ENCODE measurements around the gene CACNG8. TPM values are rescaled to one million over a fixed set of nuclear protein-coding genes. Genes with fewer than 3 reads are reported as not detected.

CACNG8 gene
- total RNA-seq, 1 donor from 2014 or later = 2.6 TPM

GRCh38 chr19:53942001-53942786 lies 20.5 kb upstream of the CACNG8 start:
- H3K4me1 Mint-ChIP-seq = no peaks in the 10 kb centered on the region
- H3K27ac Mint-ChIP-seq = no peak overlapping the region
- no peaks in the 10 kb centered on the region for H3K9me3 Mint-ChIP-seq
- peaks cover 81% of the 10 kb centered on the region for H3K27me3 Mint-ChIP-seq (ENCODE audit: low read depth)
- no peak for DNase-seq (ENCODE audit: low spot score in 2 of 2, unreplicated experiment in 2 of 2)
- H3K36me3 Mint-ChIP-seq = no peaks in the 10 kb centered on the region
- no peak for TF ChIP-seq CTCF (IDR thresholded peaks at IDR 0.05; ENCODE audit: unreplicated experiment)
- no peak overlapping the region for H3K4me3 Mint-ChIP-seq

GRCh38 chr19:53944416-53944815 lies 18.3 kb upstream of the CACNG8 start:
- Mint-ChIP-seq H3K27ac (no peak overlapping the region), H3K9me3 (no peaks in the 10 kb centered on the region), H3K27me3 (ENCODE audit: low read depth) (peaks cover 79% of the 10 kb centered on the region), H3K4me1 (no peaks in the 10 kb centered on the region), H3K4me3 (no peak overlapping the region), H3K36me3 (no peaks in the 10 kb centered on the region)
- no peak for TF ChIP-seq CTCF (IDR thresholded peaks at IDR 0.05; ENCODE audit: unreplicated experiment)
- DNase-seq (ENCODE audit: low spot score in 2 of 2, unreplicated experiment in 2 of 2) = no peak

DNA sequence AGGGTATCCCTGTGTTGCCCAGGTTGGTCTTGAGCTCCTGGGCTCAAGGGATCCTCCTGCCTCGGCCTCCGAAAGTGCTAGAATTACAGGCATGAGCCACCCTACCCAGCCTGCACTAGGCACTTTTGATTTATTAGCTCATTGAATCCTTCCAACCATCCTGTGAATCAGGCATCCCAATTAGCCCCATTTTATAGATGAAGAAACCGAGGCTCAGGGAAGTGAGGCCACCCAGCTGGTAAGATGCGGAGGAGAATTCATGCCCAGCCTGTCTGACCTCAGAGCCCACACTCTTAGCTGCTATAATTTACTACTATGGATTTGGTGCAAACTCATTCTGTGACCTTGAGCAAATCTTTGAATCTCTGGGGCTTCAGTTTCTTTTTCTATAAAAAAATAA lies 17.8 kb upstream of the CACNG8 start:
- no peaks in the 10 kb centered on the region for H3K4me1 Mint-ChIP-seq
- no peaks in the 10 kb centered on the region for H3K36me3 Mint-ChIP-seq
- no peak overlapping the region for H3K4me3 Mint-ChIP-seq
- no peak for TF ChIP-seq CTCF (IDR thresholded peaks at IDR 0.05; ENCODE audit: unreplicated experiment)
- no peak for DNase-seq (ENCODE audit: low spot score in 2 of 2, unreplicated experiment in 2 of 2)
- peaks cover 75% of the 10 kb centered on the region for H3K27me3 Mint-ChIP-seq (ENCODE audit: low read depth)
- H3K9me3 Mint-ChIP-seq = no peaks in the 10 kb centered on the region
- no peak overlapping the region for H3K27ac Mint-ChIP-seq

DNA sequence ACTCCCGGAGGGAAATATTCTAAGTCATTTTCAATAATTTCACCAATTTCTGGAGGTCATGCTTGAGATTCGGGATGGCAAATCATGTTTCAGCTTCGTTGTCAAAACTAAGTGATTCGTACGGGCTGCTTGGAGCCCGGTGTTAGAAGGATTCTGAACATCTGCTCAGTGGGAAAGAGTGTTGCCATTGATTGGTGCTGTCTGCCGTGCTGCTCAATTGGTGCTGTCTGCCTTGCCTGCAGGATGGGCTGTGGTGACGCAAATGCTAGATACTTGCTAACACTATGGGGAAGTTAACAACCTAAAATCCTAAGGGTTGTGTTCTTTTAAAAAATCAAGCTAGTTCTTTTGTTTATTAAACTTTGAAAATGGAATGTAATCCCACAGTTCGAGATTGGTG lies 17.3 kb upstream of the CACNG8 start:
- H3K4me3 Mint-ChIP-seq = no peak overlapping the region
- H3K27ac Mint-ChIP-seq = no peak overlapping the region
- DNase-seq (ENCODE audit: low spot score in 2 of 2, unreplicated experiment in 2 of 2) = no peak
- peaks cover 70% of the 10 kb centered on the region for H3K27me3 Mint-ChIP-seq (ENCODE audit: low read depth)
- H3K4me1 Mint-ChIP-seq = no peaks in the 10 kb centered on the region
- no peak for TF ChIP-seq CTCF (IDR thresholded peaks at IDR 0.05; ENCODE audit: unreplicated experiment)
- H3K9me3 Mint-ChIP-seq = no peaks in the 10 kb centered on the region
- H3K36me3 Mint-ChIP-seq = no peaks in the 10 kb centered on the region

DNA sequence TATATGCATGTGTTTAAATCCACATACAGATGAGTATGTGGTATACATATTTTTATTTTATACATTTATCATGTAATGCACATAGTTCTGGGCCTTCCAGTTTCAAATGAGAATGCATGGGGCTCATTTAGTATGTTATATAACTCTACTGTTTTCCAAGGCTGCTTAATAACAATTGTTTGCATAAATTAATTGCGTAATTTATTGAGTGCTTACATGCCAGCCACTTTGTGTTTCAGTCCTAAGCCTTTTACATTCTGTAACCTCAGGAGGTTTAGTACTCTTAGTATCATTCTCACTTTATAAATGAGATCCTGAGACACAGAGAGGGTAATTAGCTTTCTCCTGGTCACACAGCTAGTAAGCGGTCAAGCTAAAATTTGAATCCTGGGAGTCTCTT lies 16.7 kb upstream of the CACNG8 start:
- Mint-ChIP-seq H3K27ac (no peak overlapping the region), H3K4me3 (no peak overlapping the region), H3K27me3 (ENCODE audit: low read depth) (peaks cover 66% of the 10 kb centered on the region), H3K9me3 (no peaks in the 10 kb centered on the region), H3K4me1 (no peaks in the 10 kb centered on the region), H3K36me3 (no peaks in the 10 kb centered on the region)
- no peak for TF ChIP-seq CTCF (IDR thresholded peaks at IDR 0.05; ENCODE audit: unreplicated experiment)
- no peak for DNase-seq (ENCODE audit: low spot score in 2 of 2, unreplicated experiment in 2 of 2)
